Measurements from ENCODE around the gene SLAMF9. TPM values are rescaled to one million over a fixed set of nuclear protein-coding genes. Genes with fewer than 3 reads are reported as not detected.

SLAMF9 gene
- total RNA-seq, 1 donor from 2014 or later: not detected

DNA sequence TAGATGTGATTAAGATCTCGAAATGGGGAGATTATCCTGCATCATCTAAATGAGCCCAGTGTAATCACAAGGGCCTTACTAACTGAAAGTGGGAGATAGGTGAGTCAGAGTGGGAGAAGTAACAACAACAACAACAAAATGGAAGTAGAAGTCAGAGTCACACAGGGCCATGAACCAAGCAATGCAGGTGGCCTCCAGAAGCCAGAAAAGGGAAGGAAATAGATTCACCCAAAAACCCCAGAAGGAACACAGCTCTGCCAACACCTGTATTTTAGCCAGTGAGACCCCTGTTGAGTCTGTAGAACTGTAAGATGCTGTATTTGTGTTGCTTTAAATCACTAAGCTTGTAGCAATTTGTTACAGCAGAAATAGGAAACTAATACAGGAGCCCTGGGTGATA lies 32.8 kb downstream of the SLAMF9 start:
- H3K9me3 ChIP-seq: no peaks in the 10 kb centered on the region
- DNase-seq (ENCODE audit: low spot score in 2 of 2): no peak
- H3K27ac ChIP-seq: peak overlapping the region; percentile 96 to 98
- H3K36me3 ChIP-seq: peaks cover 30 to 42% of the 10 kb centered on the region in 2 donors
- intact Hi-C loops (cut with DNase I): loop anchor here (5.0 to 10.0 kb wide), 6 partner anchors 176 to 1906 kb away; partner anchors contain the start of genes COPA, DCAF8, IGSF8 and NCSTN
- peak overlapping the region in 1 of 2 donors; percentile 83 for H3K4me3 ChIP-seq
- TF ChIP-seq, protein P1, sequence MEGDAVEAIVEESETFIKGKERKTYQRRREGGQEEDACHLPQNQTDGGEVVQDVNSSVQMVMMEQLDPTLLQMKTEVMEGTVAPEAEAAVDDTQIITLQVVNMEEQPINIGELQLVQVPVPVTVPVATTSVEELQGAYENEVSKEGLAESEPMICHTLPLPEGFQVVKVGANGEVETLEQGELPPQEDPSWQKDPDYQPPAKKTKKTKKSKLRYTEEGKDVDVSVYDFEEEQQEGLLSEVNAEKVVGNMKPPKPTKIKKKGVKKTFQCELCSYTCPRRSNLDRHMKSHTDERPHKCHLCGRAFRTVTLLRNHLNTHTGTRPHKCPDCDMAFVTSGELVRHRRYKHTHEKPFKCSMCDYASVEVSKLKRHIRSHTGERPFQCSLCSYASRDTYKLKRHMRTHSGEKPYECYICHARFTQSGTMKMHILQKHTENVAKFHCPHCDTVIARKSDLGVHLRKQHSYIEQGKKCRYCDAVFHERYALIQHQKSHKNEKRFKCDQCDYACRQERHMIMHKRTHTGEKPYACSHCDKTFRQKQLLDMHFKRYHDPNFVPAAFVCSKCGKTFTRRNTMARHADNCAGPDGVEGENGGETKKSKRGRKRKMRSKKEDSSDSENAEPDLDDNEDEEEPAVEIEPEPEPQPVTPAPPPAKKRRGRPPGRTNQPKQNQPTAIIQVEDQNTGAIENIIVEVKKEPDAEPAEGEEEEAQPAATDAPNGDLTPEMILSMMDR (IDR thresholded peaks at IDR 0.05): no peak
- H3K4me1 ChIP-seq: peaks cover 6 to 33% of the 10 kb centered on the region in 2 donors
- H3K27me3 ChIP-seq: no peaks in the 10 kb centered on the region

DNA sequence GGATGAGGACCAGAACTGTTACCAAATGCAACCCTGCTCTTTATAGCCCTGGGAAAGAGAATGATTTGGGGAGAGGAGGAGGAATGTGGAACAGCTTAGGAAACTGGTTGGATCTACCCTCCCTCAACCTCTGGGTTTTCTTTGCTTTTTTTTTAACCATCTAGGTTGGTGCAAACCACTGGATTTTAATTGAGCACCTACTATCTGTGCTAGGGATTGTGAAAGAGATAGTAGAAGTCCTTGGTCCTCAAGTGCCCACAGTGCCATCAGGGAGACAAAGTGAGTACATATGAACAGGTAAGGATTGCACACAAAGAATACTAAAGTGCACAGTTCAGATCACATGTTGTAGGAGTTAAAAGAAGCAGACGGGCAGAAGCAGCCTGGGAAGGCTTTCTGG lies 33.4 kb downstream of the SLAMF9 start:
- Histone ChIP-seq H3K36me3 (peaks cover 30 to 46% of the 10 kb centered on the region in 2 donors), H3K9me3 (no peaks in the 10 kb centered on the region), H3K27ac (peak overlapping the region in 1 of 2 donors; percentile 96), H3K4me1 (peaks cover 6 to 31% of the 10 kb centered on the region in 2 donors), H3K4me3 (no peak overlapping the region), H3K27me3 (no peaks in the 10 kb centered on the region)
- DNase-seq (ENCODE audit: low spot score in 2 of 2): no peak
- intact Hi-C loops (cut with DNase I): loop anchor here (5.0 to 10.0 kb wide), 6 partner anchors 177 to 1906 kb away; partner anchors contain the start of genes COPA, DCAF8, IGSF8 and NCSTN
- TF ChIP-seq, protein P1 (IDR thresholded peaks at IDR 0.05): no peak

DNA sequence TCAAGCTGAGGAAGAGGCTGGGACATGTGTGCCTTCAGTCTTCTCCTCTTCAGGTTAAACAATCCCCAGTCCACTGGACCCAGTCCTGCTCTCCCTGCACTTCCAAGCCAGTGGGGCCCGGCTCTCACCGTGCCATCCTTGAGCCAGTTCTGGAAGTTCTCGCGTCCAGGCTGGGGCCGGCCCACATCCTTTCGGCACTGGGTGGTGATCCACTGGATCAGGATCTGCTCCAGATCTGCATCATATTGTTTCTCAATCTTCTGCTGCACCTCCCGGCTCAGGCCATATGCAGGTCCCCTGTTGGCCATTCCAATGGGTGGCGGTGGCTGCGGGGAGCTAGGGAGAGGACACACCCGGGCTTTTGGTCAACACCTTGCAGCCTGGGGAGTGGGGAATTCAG lies 33.8 kb downstream of the SLAMF9 start:
- TF ChIP-seq, protein P1 (IDR thresholded peaks at IDR 0.05): no peak
- H3K27ac ChIP-seq: peak overlapping the region; percentile 5 to 96
- intact Hi-C loops (cut with DNase I): loop anchor here (5.0 to 10.0 kb wide), 6 partner anchors 177 to 1905 kb away; partner anchors contain the start of genes COPA, DCAF8, IGSF8 and NCSTN

DNA sequence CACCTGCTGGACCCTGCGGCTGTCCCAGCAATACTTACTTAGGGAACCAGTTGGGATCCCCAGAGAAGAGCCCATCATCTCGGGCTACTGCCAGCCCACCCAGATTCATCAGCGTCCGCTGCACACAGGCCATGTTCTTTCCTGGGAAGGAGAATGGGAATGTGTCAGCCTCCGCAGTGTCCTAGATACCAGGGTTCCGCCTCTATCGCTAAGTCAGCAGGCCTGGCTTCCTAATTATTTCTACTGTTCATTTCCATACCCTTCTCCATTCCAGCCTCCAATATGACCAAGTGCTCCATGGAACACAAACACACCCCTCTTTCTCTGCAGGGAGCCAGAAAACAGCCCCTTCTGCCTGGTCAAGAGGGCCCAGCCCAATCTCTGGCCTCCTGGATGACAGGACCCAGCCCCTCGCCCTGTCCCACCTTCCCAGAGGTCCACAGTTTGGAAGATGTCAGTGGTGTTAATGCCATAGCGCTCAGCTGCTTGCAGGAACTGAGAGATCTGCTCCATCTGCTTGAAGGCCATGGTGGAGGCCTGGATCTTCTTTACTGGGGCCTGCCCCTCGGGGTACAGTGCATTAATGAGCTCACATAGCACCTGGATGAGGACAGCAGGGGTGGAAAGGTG lies 34.7 kb downstream of the SLAMF9 start:
- peaks cover 30 to 46% of the 10 kb centered on the region in 2 donors for H3K36me3 ChIP-seq
- no peak overlapping the region for H3K4me3 ChIP-seq
- TF ChIP-seq, protein P1 (IDR thresholded peaks at IDR 0.05): no peak
- intact Hi-C loops (cut with DNase I): no loop called here
- no peak for DNase-seq (ENCODE audit: low spot score in 2 of 2)
- H3K4me1 ChIP-seq: peaks cover 6 to 31% of the 10 kb centered on the region in 2 donors
- H3K27me3 ChIP-seq: no peaks in the 10 kb centered on the region
- H3K27ac ChIP-seq: peak overlapping the region; percentile 5 to 96
- H3K9me3 ChIP-seq: no peaks in the 10 kb centered on the region

More for the DNA sequence above, 33.8 kb downstream of the SLAMF9 start:
- DNase-seq (ENCODE audit: low spot score in 2 of 2): no peak
- Histone ChIP-seq H3K4me1 (peaks cover 6 to 31% of the 10 kb centered on the region in 2 donors), H3K27me3 (no peaks in the 10 kb centered on the region), H3K9me3 (no peaks in the 10 kb centered on the region), H3K36me3 (peaks cover 30 to 46% of the 10 kb centered on the region in 2 donors), H3K4me3 (no peak overlapping the region)

DNA sequence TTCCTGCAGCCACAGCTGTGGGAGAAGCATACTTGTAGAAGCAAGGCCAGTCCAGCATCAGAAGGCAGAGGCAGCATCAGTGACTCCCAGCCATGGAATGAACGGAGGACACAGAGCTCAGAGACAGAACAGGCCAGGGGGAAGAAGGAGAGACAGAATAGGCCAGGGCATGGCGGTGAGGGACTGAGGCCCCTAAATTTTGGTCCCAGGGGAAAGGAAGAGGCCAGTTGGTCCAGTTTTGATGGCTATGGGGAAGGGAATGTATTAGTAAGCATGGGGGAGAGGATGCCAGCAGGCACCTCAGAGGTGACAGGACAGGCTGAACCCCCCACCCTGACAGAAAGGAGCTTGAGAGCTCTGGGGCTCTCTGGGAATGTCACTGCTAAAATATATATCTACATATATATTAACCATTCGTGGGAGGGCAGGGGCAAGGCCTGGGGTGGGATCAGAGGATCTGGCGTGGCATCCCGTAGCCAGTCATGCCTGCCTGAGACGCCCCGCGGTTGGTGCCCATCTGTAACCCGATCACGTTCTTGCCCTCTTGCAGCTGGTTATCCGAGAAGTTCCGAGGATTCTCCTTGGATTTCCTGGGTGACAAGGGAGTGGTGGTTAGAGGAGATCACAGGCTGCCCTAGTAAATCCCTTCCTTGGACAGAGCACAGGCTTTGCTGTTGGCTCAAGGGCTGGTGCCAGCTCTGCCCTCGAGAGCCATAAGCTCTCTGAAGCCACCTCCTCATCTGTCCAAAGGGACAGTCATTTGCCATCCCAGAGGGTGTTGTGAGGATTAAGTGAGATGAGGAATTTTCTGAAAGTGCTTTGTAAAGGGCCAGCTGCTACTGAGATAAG lies 35.5 kb downstream of the SLAMF9 start:
- Histone ChIP-seq H3K27me3 (no peaks in the 10 kb centered on the region), H3K27ac (peak overlapping the region; percentile 5 to 96), H3K4me3 (no peak overlapping the region), H3K36me3 (peaks cover 30 to 46% of the 10 kb centered on the region in 2 donors), H3K9me3 (no peaks in the 10 kb centered on the region), H3K4me1 (peaks cover 6 to 31% of the 10 kb centered on the region in 2 donors)
- intact Hi-C loops (cut with DNase I): no loop called here
- no peak for DNase-seq (ENCODE audit: low spot score in 2 of 2)
- TF ChIP-seq, protein P1 (IDR thresholded peaks at IDR 0.05): no peak

Data from ascending aorta (tissue), 2 donors.